Stimulated activated CD4-positive, alpha-beta T cell treated with anti-CD3 and anti-CD28 coated beads, TNF-alpha, amount 100 ng/mL, for 4 hours (primary cell): ENCODE measurements around the gene TSEN34.
"Not testable (repeated sequence)": the region's sequence is repeated elsewhere in the genome, so short reads cannot be mapped to it uniquely, and the experiment has no call there.

ENCODE experiments used
- DNase-seq, 3 experiments: peaks; one replicate each; pipeline ENCODE4 v3.0.0-alpha.2; 2020; ENCODE audit warnings: low read depth in 3 of 3

The TSEN34 gene

GRCh38 chr19:54207983-54208783 lies 17.1 kb downstream of the TSEN34 start:
- DNase-seq, result no peak

GRCh38 chr19:54208784-54209057 lies 17.6 kb downstream of the TSEN34 start:
- no peak for DNase-seq

- DNase-seq, result no peak
These were observed 18.1 kb downstream of the TSEN34 start for GRCh38 chr19:54209058-54209810.

GRCh38 chr19:54209811-54210494 lies 18.8 kb downstream of the TSEN34 start:
- no peak for DNase-seq

GRCh38 chr19:54211235-54211634 lies 20.1 kb downstream of the TSEN34 start:
- DNase-seq, result no peak

GRCh38 chr19:54214217-54214616 lies 23.1 kb downstream of the TSEN34 start:
- DNase-seq, result not testable (repeated sequence)

GRCh38 chr19:54214734-54215133 lies 23.6 kb downstream of the TSEN34 start:
- DNase-seq, result not testable (repeated sequence)

- DNase-seq, result no peak
These were observed 25.8 kb downstream of the TSEN34 start for GRCh38 chr19:54216869-54217268.

GRCh38 chr19:54217517-54218247 lies 26.6 kb downstream of the TSEN34 start:
- not testable (repeated sequence) for DNase-seq

- DNase-seq, result no peak
These were observed 27.2 kb downstream of the TSEN34 start for GRCh38 chr19:54218259-54218658.

- no peak for DNase-seq
These were observed 28.0 kb downstream of the TSEN34 start for GRCh38 chr19:54218960-54219661.

- not testable (repeated sequence) for DNase-seq
These were observed 28.6 kb downstream of the TSEN34 start for GRCh38 chr19:54219702-54220101.

GRCh38 chr19:54221947-54222346 lies 30.8 kb downstream of the TSEN34 start:
- DNase-seq, result not testable (repeated sequence)

- DNase-seq, result not testable (repeated sequence)
These were observed 31.6 kb downstream of the TSEN34 start, which contains the start of gene LILRB3 for GRCh38 chr19:54222474-54223276. Gene LILRB3 (minus strand): TSS chr19:54223007. CDS start chr19:54222976, 31 bp downstream.

- DNase-seq, result not testable (repeated sequence)
These were observed 32.3 kb downstream of the TSEN34 start for GRCh38 chr19:54223277-54223936.

GRCh38 chr19:54223937-54224281 lies 32.8 kb downstream of the TSEN34 start:
- DNase-seq, result not testable (repeated sequence)

GRCh38 chr19:54224619-54225018 lies 33.5 kb downstream of the TSEN34 start:
- DNase-seq, result not testable (repeated sequence)

GRCh38 chr19:54229146-54229545 lies 38.0 kb downstream of the TSEN34 start:
- DNase-seq, result no peak

- no peak for DNase-seq
These were observed 38.9 kb downstream of the TSEN34 start for GRCh38 chr19:54230031-54230430.
